Mesodermal cell (in vitro differentiated cells): ENCODE results near the gene GAPT.
"Not testable (repeated sequence)": the region's sequence is repeated elsewhere in the genome, so short reads cannot be mapped to it uniquely, and the experiment has no call there.

ENCODE experiments used
- H3K27ac ChIP-seq: 2 replicates; pipeline ENCODE4 v1.7.0; 2013; ENCODE audit warnings: mild to moderate bottlenecking, low read depth, low read length, moderate library complexity; ENCODE audit not compliant: severe bottlenecking
- H3K36me3 ChIP-seq: 2 replicates; pipeline ENCODE4 v1.7.1; 2013; ENCODE audit warnings: mild to moderate bottlenecking, low read length, moderate library complexity; ENCODE audit not compliant: control insufficient read depth, insufficient read depth
- H3K4me1 ChIP-seq: one replicate; pipeline ENCODE4 v1.7.1; 2013; ENCODE audit warnings: mild to moderate bottlenecking, low read length; ENCODE audit not compliant: insufficient read depth, control insufficient read depth, poor library complexity, severe bottlenecking
- H3K4me3 ChIP-seq: 2 replicates; pipeline ENCODE4 v1.7.0; 2013; ENCODE audit warnings: low read length, control low read depth, mild to moderate bottlenecking; ENCODE audit not compliant: insufficient read depth, poor library complexity, severe bottlenecking; ENCODE audit errors: extremely low read depth
- H3K9me3 ChIP-seq: 2 replicates; pipeline ENCODE4 v1.7.1; 2013; ENCODE audit warnings: mild to moderate bottlenecking, low read length, moderate library complexity; ENCODE audit not compliant: control insufficient read depth
- WGBS, 2 experiments: methylation state at CpG; one replicate each; pipeline ENCODE4 v1.1.5; 2013; ENCODE audit warnings: missing lambda C conversion rate in 2 of 2; ENCODE audit not compliant: insufficient coverage in 2 of 2; 5-methylcytosine and 5-hydroxymethylcytosine counted together

Gene GAPT

GRCh38 chr5:58505502-58505901 lies 14.3 kb downstream of the GAPT start:
- WGBS, 2 experiments, result 60% methylated on average over 1 of the region's 3 CpGs; no CpG with 5 or more reads in 1 of the 2 experiments

GRCh38 chr5:58505971-58506640 lies 14.9 kb downstream of the GAPT start:
- Histone ChIP-seq H3K4me1 (peaks cover 4% of the 10 kb centered on the region), H3K9me3 (no peaks in the 10 kb centered on the region), H3K4me3 (no peak overlapping the region), H3K27ac (no peak overlapping the region), H3K36me3 (no peaks in the 10 kb centered on the region)
- no CpG with 5 or more reads among the region's 2 CpGs for WGBS, 2 experiments

More at GRCh38 chr5:58505502-58505901, 14.3 kb downstream of the GAPT start:
- H3K4me1 ChIP-seq, result peaks cover 4% of the 10 kb centered on the region
- H3K9me3 ChIP-seq, result no peaks in the 10 kb centered on the region
- H3K4me3 ChIP-seq, result no peak overlapping the region
- H3K36me3 ChIP-seq, result no peaks in the 10 kb centered on the region
- H3K27ac ChIP-seq, result no peak overlapping the region

DNA sequence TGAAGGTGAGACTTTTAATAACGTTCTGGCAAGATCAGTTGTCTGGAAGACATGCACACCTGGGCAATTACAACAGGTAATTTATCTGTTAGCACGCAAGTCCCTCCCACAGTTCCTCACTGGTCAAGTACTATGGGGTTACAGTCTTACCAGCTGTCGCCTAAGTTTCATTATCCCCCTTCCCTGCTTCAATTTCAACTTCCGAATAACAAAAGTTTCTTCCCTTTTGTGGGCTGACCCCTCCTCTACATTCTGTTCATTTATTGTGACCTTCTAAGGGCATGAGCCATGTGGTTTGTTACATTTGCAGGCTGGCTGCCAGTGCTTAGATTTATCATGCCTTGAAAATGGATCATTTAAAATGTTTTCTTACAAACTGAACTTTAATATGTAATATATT lies 16.5 kb downstream of the GAPT start:
- H3K4me1 ChIP-seq, result peaks cover 4% of the 10 kb centered on the region
- no peak overlapping the region for H3K4me3 ChIP-seq
- H3K27ac ChIP-seq, result no peak overlapping the region
- 86 to 90% methylated on average over 2 to 3 of the region's 4 CpGs for WGBS, 2 experiments
- peaks cover 1% of the 10 kb centered on the region for H3K9me3 ChIP-seq
- no peaks in the 10 kb centered on the region for H3K36me3 ChIP-seq

- Histone ChIP-seq H3K9me3 (peaks cover 21% of the 10 kb centered on the region), H3K4me1 (no peaks in the 10 kb centered on the region), H3K27ac (no peak overlapping the region), H3K4me3 (no peak overlapping the region), H3K36me3 (no peaks in the 10 kb centered on the region)
These were observed 26.0 kb downstream of the GAPT start for GRCh38 chr5:58517198-58517597.

DNA sequence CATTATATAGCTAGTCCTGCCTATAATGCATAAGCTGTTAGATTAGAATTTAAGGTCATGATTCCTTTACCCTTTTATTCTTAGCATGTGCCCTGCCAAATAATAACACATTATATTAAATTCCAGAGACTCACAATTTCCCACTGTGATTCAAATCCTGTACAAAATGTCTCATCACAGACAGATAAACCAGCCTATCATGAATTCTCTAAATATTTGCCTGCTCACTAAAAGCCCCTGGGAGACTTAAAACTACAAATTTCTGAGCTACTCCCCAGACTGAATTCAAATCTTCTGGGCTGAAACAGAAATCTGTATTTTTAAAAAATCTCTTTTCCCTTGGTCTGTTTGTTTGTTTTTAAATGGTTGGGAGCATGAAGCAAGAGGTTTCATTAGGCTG lies 32.7 kb downstream of the GAPT start:
- Histone ChIP-seq H3K27ac (no peak overlapping the region), H3K4me3 (no peak overlapping the region), H3K36me3 (no peaks in the 10 kb centered on the region), H3K4me1 (no peaks in the 10 kb centered on the region), H3K9me3 (no peaks in the 10 kb centered on the region)

DNA sequence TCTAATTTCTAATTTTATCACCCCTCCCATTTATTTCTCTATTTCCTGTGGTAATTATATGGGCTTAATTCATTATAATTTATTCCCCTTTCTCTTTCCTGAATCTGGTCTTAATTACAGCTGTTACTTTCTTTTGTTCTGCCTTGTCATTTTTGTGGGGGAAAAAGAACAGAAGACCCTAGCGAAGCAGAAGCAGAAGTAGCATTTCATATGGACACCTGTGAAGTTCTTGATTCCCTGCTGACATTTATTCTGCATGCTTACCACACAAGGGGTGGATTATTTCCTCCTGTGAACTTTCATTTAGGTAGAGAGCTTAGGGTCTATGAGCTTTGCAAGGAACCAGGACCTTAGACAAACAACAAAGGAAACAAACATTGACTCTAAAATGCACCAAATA lies 33.3 kb downstream of the GAPT start:
- no peak overlapping the region for H3K4me3 ChIP-seq
- no peak overlapping the region for H3K27ac ChIP-seq
- H3K36me3 ChIP-seq, result no peaks in the 10 kb centered on the region
- H3K4me1 ChIP-seq, result no peaks in the 10 kb centered on the region
- 100% methylated on average over 1 of the region's 1 CpG; no CpG with 5 or more reads in 1 of the 2 experiments for WGBS, 2 experiments
- H3K9me3 ChIP-seq, result no peaks in the 10 kb centered on the region

GRCh38 chr5:58530942-58531490 lies 39.8 kb downstream of the GAPT start:
- Histone ChIP-seq H3K9me3 (no peaks in the 10 kb centered on the region), H3K27ac (no peak overlapping the region), H3K4me1 (no peaks in the 10 kb centered on the region), H3K36me3 (no peaks in the 10 kb centered on the region), H3K4me3 (no peak overlapping the region)
- WGBS, 2 experiments, result 80% methylated on average over 1 of the region's 1 CpG; no CpG with 5 or more reads in 1 of the 2 experiments

DNA sequence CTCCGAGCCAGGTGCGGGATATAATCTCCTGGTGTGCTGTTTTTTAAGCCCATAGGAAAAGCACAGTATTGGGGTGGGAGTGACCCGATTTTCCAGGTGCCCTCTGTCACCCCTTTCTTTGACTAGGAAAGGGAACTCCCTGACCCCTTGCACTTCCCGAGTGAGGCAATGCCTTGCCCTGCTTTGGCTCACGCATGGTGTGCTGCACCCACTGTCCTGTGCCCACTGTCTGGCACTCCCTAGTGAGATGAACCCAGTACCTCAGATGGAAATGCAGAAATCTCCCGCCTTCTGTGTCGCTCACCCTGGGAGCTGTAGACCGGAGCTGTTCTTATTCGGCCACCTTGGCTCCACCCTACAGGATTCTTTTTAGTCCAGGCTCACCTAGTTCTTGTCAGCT lies 50.7 kb downstream of the GAPT start:
- H3K4me1 ChIP-seq, result peaks cover 10% of the 10 kb centered on the region
- H3K36me3 ChIP-seq, H3K9me3 ChIP-seq, H3K27ac ChIP-seq, H3K4me3 ChIP-seq: not testable (repeated sequence)
- WGBS, 2 experiments, result 95 to 96% methylated on average over 6 to 7 of the region's 9 CpGs

- 77 to 88% methylated on average over 1 of the region's 1 CpG for WGBS, 2 experiments
- H3K27ac ChIP-seq, result no peak overlapping the region
- H3K4me3 ChIP-seq, result no peak overlapping the region
- peaks cover 10% of the 10 kb centered on the region for H3K4me1 ChIP-seq
- H3K36me3 ChIP-seq, result no peaks in the 10 kb centered on the region
- H3K9me3 ChIP-seq, result no peaks in the 10 kb centered on the region
These were observed 51.5 kb downstream of the GAPT start for GRCh38 chr5:58542709-58543108.

DNA sequence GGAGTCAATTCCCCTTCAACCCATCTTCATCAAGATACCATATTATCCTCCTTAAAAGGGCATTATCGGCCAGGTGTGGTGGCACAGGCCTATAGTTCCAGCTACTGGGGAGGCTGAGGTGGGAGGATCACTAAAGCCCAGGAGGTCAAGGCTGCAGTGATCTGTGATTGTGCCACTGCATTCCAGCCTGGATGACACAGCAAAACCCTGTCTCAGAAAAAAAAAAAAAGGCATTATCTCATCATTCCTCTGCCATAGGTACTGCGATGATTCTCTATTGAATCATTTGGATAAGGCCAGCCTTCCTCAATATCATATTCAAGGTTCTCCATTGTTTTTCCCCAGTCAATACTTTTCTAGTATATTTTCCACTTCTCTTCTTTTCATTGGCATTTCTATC lies 52.5 kb downstream of the GAPT start:
- no peak overlapping the region for H3K27ac ChIP-seq
- no peaks in the 10 kb centered on the region for H3K36me3 ChIP-seq
- WGBS, 2 experiments, result 90 to 100% methylated on average over 1 of the region's 2 CpGs
- peaks cover 10% of the 10 kb centered on the region for H3K4me1 ChIP-seq
- H3K4me3 ChIP-seq, result no peak overlapping the region
- no peaks in the 10 kb centered on the region for H3K9me3 ChIP-seq

DNA sequence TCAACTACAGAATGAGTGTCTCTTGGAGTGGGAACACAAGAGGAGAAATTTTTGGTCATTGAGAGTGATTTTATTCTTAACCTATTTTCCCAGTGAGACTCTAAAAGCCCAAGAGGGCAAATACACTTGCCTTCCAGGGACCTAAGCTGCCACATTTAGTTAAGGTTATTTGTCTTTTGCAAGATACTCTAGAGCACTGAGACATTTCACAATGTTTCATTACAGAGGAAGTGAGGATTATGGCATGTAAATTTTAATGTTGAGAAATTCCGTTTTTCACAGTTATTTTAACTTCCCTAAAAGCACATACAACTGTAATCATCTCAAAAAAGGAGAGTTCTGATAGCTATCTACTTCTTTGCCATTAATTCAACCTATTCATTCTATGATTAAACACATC lies 53.0 kb downstream of the GAPT start:
- Histone ChIP-seq H3K4me3 (no peak overlapping the region), H3K36me3 (no peaks in the 10 kb centered on the region), H3K9me3 (no peaks in the 10 kb centered on the region), H3K4me1 (peaks cover 10% of the 10 kb centered on the region), H3K27ac (no peak overlapping the region)
- WGBS, 2 experiments, result no CpG with 5 or more reads among the region's 1 CpG
